NCI-H1694 (cell line): ENCODE measurements around the gene NGEF.

Source experiments
- DNase-seq: peaks from one replicate; lab custom pipeline; 2025; lab: John Stamatoyannopoulos, UW

Gene NGEF

GRCh38 chr2:232999354-232999753 lies 13.7 kb downstream of the NGEF start:
- DNase-seq: no peak

GRCh38 chr2:232998666-232998985 lies 14.4 kb downstream of the NGEF start:
- no peak for DNase-seq

- DNase-seq: no peak
These were observed 15.0 kb downstream of the NGEF start for GRCh38 chr2:232997749-232998665.

GRCh38 chr2:232994446-232994845 lies 18.6 kb downstream of the NGEF start:
- DNase-seq: no peak

- no peak for DNase-seq
These were observed 19.7 kb downstream of the NGEF start for GRCh38 chr2:232993231-232993821.

GRCh38 chr2:232986155-232986554 lies 26.9 kb downstream of the NGEF start:
- no peak for DNase-seq

GRCh38 chr2:232984451-232985207 lies 28.4 kb downstream of the NGEF start:
- DNase-seq: no peak

- DNase-seq: no peak
These were observed 29.4 kb downstream of the NGEF start for GRCh38 chr2:232983669-232984140.

- DNase-seq: no peak
These were observed 30.0 kb downstream of the NGEF start for GRCh38 chr2:232982926-232983668.

- DNase-seq: no peak
These were observed 31.2 kb downstream of the NGEF start for GRCh38 chr2:232981767-232982360.

GRCh38 chr2:232981356-232981755 lies 31.7 kb downstream of the NGEF start:
- DNase-seq: no peak

- DNase-seq: no peak
These were observed 32.4 kb downstream of the NGEF start for GRCh38 chr2:232980683-232981082.

GRCh38 chr2:232979871-232980461 lies 33.1 kb downstream of the NGEF start:
- DNase-seq: peak; percentile 36

- DNase-seq: no peak
These were observed 35.6 kb downstream of the NGEF start for GRCh38 chr2:232977438-232977971.

GRCh38 chr2:232976666-232977437 lies 36.2 kb downstream of the NGEF start:
- DNase-seq: no peak

GRCh38 chr2:232976176-232976575 lies 36.9 kb downstream of the NGEF start:
- no peak for DNase-seq

- no peak for DNase-seq
These were observed 38.7 kb downstream of the NGEF start for GRCh38 chr2:232974396-232974795.

- DNase-seq: no peak
These were observed 39.3 kb downstream of the NGEF start for GRCh38 chr2:232973796-232974195.

GRCh38 chr2:232973011-232973735 lies 39.9 kb downstream of the NGEF start:
- DNase-seq: no peak
